Measurements from ENCODE around the gene EARS2. TPM values are rescaled to one million over a fixed set of nuclear protein-coding genes. Genes with fewer than 3 reads are reported as not detected.
A peak's percentile ranks its signal among the peaks of the same experiment; 100 is the strongest.

The EARS2 gene
- total and polyA plus RNA-seq, 2 of the 4 experiments (the other 2 are of a cell fraction): 28.1 to 37.8 TPM

- Histone ChIP-seq H4K20me1 (ENCODE audit: insufficient read depth, low read length) (peaks cover 18% of the 10 kb centered on the region), H2BK5ac (ENCODE audit: low read depth, low read length, poor library complexity, severe bottlenecking) (no peak overlapping the region), H4K5ac (ENCODE audit: low read depth, low read length) (no peak overlapping the region), H3K4me2 (ENCODE audit: low read depth, low read length) (no peak overlapping the region), H2AK9ac (replicated peaks; ENCODE audit: low read depth, low read length, poor library complexity) (no peak overlapping the region), H3K14ac (replicated peaks; ENCODE audit: low read depth, low read length) (no peak overlapping the region), H3K18ac (ENCODE audit: low read depth, low read length) (no peak overlapping the region), H2BK15ac (ENCODE audit: low read depth, low read length) (no peak overlapping the region), H3K56ac (ENCODE audit: extremely low read depth, insufficient read depth, low read length) (no peak overlapping the region), H3K9ac (ENCODE audit: low read depth, low read length) (no peak overlapping the region), H2AK5ac (ENCODE audit: low read depth, low read length) (no peak overlapping the region), H4K91ac (ENCODE audit: insufficient read depth, low read depth, low read length) (no peak overlapping the region), H3K36me3 (ENCODE audit: control insufficient read depth, insufficient read depth, low read length) (peaks cover 76% of the 10 kb centered on the region), H3K23ac (ENCODE audit: low read depth, low read length) (no peak overlapping the region), H3K9me1 (ENCODE audit: insufficient read depth, low read length) (peaks cover 3% of the 10 kb centered on the region; the same call in 1 of the 2 replicates), H4K8ac (ENCODE audit: low read depth in 2 of 2, low read length in 2 of 2) (no peak overlapping the region), H2BK120ac (ENCODE audit: low read depth, low read length) (no peak overlapping the region), H3K4me3 (ENCODE audit: insufficient read depth, low read depth, low read length) (no peak overlapping the region), H3K27me3 (ENCODE audit: control insufficient read depth, insufficient read depth, low read length) (no peaks in the 10 kb centered on the region), H3K27ac (ENCODE audit: insufficient read depth, low read length) (no peak overlapping the region), H2BK20ac (ENCODE audit: low read depth, low read length) (no peak overlapping the region), H2AFZ (replicated peaks; ENCODE audit: low read length, poor library complexity) (peak overlapping the region; percentile 1), H3K79me1 (ENCODE audit: low read depth in 1 of 2, low read length in 2 of 2) (peaks cover 8 to 26% of the 10 kb centered on the region in 2 experiments), H3K4me1 (ENCODE audit: control insufficient read depth, insufficient read depth, low read length) (no peaks in the 10 kb centered on the region), H3K9me3 (ENCODE audit: control insufficient read depth, insufficient read depth, low read length) (no peaks in the 10 kb centered on the region), H3K4ac (ENCODE audit: low read depth, low read length) (no peak overlapping the region)
- ChIA-PET POLR2A (ENCODE audit: unreplicated experiment) (no interaction called here), CTCF (no interaction called here)
- 100% methylated on average over 1 of the region's 8 CpGs; no CpG with 5 or more reads in 1 of the 2 experiments for WGBS, 2 experiments (ENCODE audit: extremely low coverage in 2 of 2, insufficient read length in 1 of 2)
- in situ Hi-C loops (cut with MboI; ENCODE audit: low sequenced_read_pairs) (loop anchor here (5.0 kb wide), 2 partner anchors 49 to 51 kb away; no protein-coding TSS in a partner anchor), intact Hi-C loops (cut with micrococcal nuclease) (no loop called here), dilution Hi-C loops (cut with HindIII; ENCODE audit: low sequenced_read_pairs, unreplicated experiment) (no loop called here)
- TF ChIP-seq, protein P1, sequence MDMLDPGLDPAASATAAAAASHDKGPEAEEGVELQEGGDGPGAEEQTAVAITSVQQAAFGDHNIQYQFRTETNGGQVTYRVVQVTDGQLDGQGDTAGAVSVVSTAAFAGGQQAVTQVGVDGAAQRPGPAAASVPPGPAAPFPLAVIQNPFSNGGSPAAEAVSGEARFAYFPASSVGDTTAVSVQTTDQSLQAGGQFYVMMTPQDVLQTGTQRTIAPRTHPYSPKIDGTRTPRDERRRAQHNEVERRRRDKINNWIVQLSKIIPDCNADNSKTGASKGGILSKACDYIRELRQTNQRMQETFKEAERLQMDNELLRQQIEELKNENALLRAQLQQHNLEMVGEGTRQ (IDR thresholded peaks at IDR 0.05; ENCODE audit: low read depth, low read length): no peak
- no peak for TF ChIP-seq MAZ (IDR thresholded peaks at IDR 0.05; ENCODE audit: borderline replicate concordance, low read depth, low read length)
- TF ChIP-seq CEBPB (IDR thresholded peaks at IDR 0.05; ENCODE audit: low read depth, low read length): no peak
- TF ChIP-seq RCOR1 (IDR thresholded peaks at IDR 0.05; ENCODE audit: insufficient replicate concordance, low read length): no peak
- TF ChIP-seq CHD1 (IDR thresholded peaks at IDR 0.05; ENCODE audit: low read depth, low read length): no peak
- TF ChIP-seq RAD21 (IDR thresholded peaks at IDR 0.05; ENCODE audit: low read length): no peak
- TF ChIP-seq FOS (IDR thresholded peaks at IDR 0.05; ENCODE audit: low read depth, low read length): no peak
- TF ChIP-seq MXI1 (IDR thresholded peaks at IDR 0.05; ENCODE audit: borderline replicate concordance, low read depth, low read length): no peak
- no peak for TF ChIP-seq CTCF (conservative IDR thresholded peaks at IDR 0.05; ENCODE audit: low read depth, low read length)
- TF ChIP-seq RFX5 (IDR thresholded peaks at IDR 0.05; ENCODE audit: low read depth, low read length): no peak
- TF ChIP-seq SMC3 (IDR thresholded peaks at IDR 0.05; ENCODE audit: low read depth, low read length): no peak
- no peak for TF ChIP-seq BHLHE40 (IDR thresholded peaks at IDR 0.05; ENCODE audit: low read depth, low read length)
- TF ChIP-seq ELK1 (IDR thresholded peaks at IDR 0.05; ENCODE audit: borderline replicate concordance, low read depth, low read length): no peak
- no peak for TF ChIP-seq NFE2L2 (IDR thresholded peaks at IDR 0.05; ENCODE audit: low read depth, low read length)
- TF ChIP-seq MAFK (IDR thresholded peaks at IDR 0.05; ENCODE audit: low read depth, low read length): no peak
- TF ChIP-seq POLR2A (IDR thresholded peaks at IDR 0.05; ENCODE audit: low read depth, low read length): no peak
- no peak for ATAC-seq (ENCODE audit: low read depth)
- BruUV-seq (replicated peaks): no TSS peak
- DNase-seq: no peak
Measured at GRCh38 chr16:23570992-23571632, 14.0 kb upstream of the EARS2 start.
